OCI-LY7 (cell line): ENCODE measurements around the gene TRAF3IP1. TPM values are rescaled to one million over a fixed set of nuclear protein-coding genes. Genes with fewer than 3 reads are reported as not detected.

Source experiments
- BruUV-seq: library from RNA; stranded (reverse); fragments of 400-500 nt; replicated peaks from 2 replicates; lab custom pipeline; 2021; lab: Mats Ljungman, UMichigan
- CTCF ChIA-PET: fragments of 300-600 bp; sonication (Branson Sonifier 250); formaldehyde crosslinking; loops from one replicate; lab custom pipeline; 2022; ENCODE audit warnings: antibody characterized with exemption; ENCODE audit not compliant: unreplicated experiment; lab: Charles Lee
- POLR2A ChIA-PET: fragments of 300-600 bp; sonication (Branson Sonifier 250); formaldehyde crosslinking; loops from one replicate; lab custom pipeline; 2022; ENCODE audit warnings: antibody characterized with exemption; lab: Charles Lee
- DNase-seq: peaks from one replicate; pipeline ENCODE4 v3.0.0-alpha.2; 2015; ENCODE audit warnings: low spot score
- H2AFZ ChIP-seq: fragments of 200-600 bp; sonication (generic), shearing (Covaris generic); 2 replicates; pipeline ENCODE4 v1.6.1; 2014; ENCODE audit warnings: mild to moderate bottlenecking, antibody characterized with exemption, low read length, moderate library complexity
- H3K27ac ChIP-seq: fragments of 200-600 bp; sonication (generic); 2 replicates; pipeline ENCODE4 v1.5.1; 2014; ENCODE audit warnings: mixed run types, low read depth, mild to moderate bottlenecking, moderate library complexity, low read length, inconsistent platforms; ENCODE audit not compliant: poor library complexity, severe bottlenecking
- H3K36me3 ChIP-seq: fragments of 200-600 bp; sonication (generic); 2 replicates; pipeline ENCODE4 v1.6.1; 2014; ENCODE audit warnings: mild to moderate bottlenecking, antibody characterized with exemption, low read length, moderate library complexity, mixed read lengths; ENCODE audit not compliant: insufficient read depth
- H3K4me1 ChIP-seq: fragments of 200-600 bp; sonication (generic); 2 replicates; pipeline ENCODE4 v1.5.1; 2014; ENCODE audit warnings: mild to moderate bottlenecking, low read length; ENCODE audit not compliant: insufficient read depth, poor library complexity, severe bottlenecking
- H3K4me2 ChIP-seq: fragments of 200-600 bp; sonication (generic); 2 replicates; pipeline ENCODE4 v1.6.1; 2014; ENCODE audit warnings: mild to moderate bottlenecking, low read length
- H3K4me3 ChIP-seq: fragments of 200-600 bp; sonication (generic); 2 replicates; pipeline ENCODE4 v1.5.1; 2014; ENCODE audit warnings: mild to moderate bottlenecking, low read depth, low read length; ENCODE audit not compliant: poor library complexity, severe bottlenecking
- H3K79me2 ChIP-seq: fragments of 200-600 bp; sonication (generic); 2 replicates; pipeline ENCODE4 v1.6.1; 2016; ENCODE audit warnings: low read depth, mild to moderate bottlenecking, low read length, moderate library complexity, mixed read lengths; ENCODE audit not compliant: insufficient read depth
- H3K9me2 ChIP-seq: fragments of 200-600 bp; sonication (generic); 2 replicates; pipeline ENCODE4 v1.6.1; 2016; ENCODE audit warnings: mild to moderate bottlenecking, low read length, mixed read lengths; ENCODE audit not compliant: insufficient read depth
- H3K9me3 ChIP-seq: fragments of 200-600 bp; sonication (generic); 2 replicates; pipeline ENCODE4 v1.6.1; 2014; ENCODE audit warnings: mild to moderate bottlenecking, mixed run types, low read length, mixed read lengths
- H4K20me1 ChIP-seq: fragments of 200-600 bp; sonication (generic); 2 replicates; pipeline ENCODE4 v1.6.1; 2014; ENCODE audit warnings: mild to moderate bottlenecking, antibody characterized with exemption, low read length, moderate library complexity, mixed read lengths; ENCODE audit not compliant: insufficient read depth
- EZH2phosphoT487 ChIP-seq: fragments of 200-600 bp; sonication (generic); IDR thresholded peaks from 2 replicates; pipeline ENCODE4 v1.6.1; 2018; ENCODE audit warnings: low read depth, borderline replicate concordance, mild to moderate bottlenecking, mixed run types, antibody characterized with exemption, low read length, moderate library complexity, mixed read lengths
- intact Hi-C: fragments of 100-400 bp; cut with micrococcal nuclease; formaldehyde crosslinking; loops from one replicate; pipeline ENCODE4 v1.10.0; 2022; ENCODE audit not compliant: unreplicated experiment
- total RNA-seq, 2 experiments: library from RNA; depleted of rRNA in 1 of 2; stranded (reverse); fragments of >200 nt in 1 of 2; shearing (Covaris generic) in 1 of 2; gene quantifications; 2 replicates each; pipeline ENCODE4 v1.2.3, GENCODE V29; 2014 to 2022
- TF ChIP-seq, protein P1 (sequence below): fragments of 200-600 bp; sonication (generic); conservative IDR thresholded peaks from 2 replicates; pipeline ENCODE4 v1.5.1; 2014; ENCODE audit warnings: mild to moderate bottlenecking, antibody characterized with exemption, low read length, moderate library complexity, mixed read lengths

The TRAF3IP1 gene
- total RNA-seq, 2 experiments from 2014 or later = 8.2 to 13.8 TPM

DNA sequence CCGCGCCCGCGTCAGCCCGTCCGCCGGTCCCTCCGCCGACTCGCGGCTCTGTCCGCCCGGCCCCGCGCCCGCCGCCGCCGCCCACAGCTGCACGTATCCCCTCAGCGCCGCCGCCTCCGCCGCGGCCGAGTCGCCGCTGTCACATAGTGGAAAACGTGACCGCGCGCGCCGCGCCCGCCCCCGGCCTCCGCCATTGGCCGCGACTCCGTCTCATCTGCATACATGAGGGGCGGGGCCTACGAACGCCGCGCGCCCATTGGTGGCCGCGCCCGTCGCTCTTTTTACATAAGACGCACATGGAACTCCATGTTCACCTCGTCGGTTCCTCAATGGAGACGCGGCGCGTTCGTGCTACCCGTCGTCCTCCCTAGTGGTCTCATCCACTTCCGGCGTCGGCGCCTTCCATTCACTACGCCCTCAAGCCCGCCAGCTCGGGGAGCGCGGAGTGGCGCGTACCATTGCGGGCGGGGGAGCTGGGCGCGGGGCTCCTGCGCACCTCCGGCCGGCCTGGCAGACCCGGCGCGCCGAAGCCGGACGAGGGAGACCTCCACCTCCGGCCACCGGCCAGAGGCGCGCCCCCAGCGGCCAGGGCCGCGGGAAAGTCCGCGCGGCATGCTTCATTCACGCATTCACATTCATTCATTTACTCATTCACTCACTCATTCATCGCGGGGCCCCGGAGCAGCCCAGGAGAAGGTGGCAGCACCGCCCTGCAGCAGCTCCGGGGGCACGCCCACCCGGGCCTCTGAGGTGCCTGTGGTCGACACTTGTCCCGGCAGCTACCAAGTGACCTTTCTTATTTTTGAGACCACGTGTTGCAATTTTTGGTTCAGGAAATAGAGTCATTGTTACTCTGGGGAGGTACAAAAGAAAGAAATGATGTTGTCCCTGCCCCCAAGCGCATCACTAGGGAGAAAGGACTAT is 31.4 kb upstream of the TRAF3IP1 start:
- Histone ChIP-seq H4K20me1 (peaks cover 11% of the 10 kb centered on the region), H3K9me2 (no peaks in the 10 kb centered on the region), H3K4me2 (peak overlapping the region; percentile 97), H3K36me3 (peaks cover 7% of the 10 kb centered on the region; the same call in 1 of the 2 replicates), H2AFZ (peak overlapping the region; percentile 96), H3K4me3 (peak overlapping the region; percentile 76), H3K9me3 (no peaks in the 10 kb centered on the region), H3K4me1 (peaks cover 24% of the 10 kb centered on the region), H3K79me2 (peaks cover 27% of the 10 kb centered on the region), H3K27ac (peak overlapping the region; percentile 54)
- intact Hi-C loops = loop anchor here (2.0 kb wide), 3 partner anchors 32 to 138 kb away; partner anchors contain the start of genes ASB1, HES6 and TRAF3IP1
- DNase-seq = peak; percentile 100
- ChIA-PET POLR2A (interaction anchor here (0.7 kb wide), 2 partner anchors 261 to 618 kb away, joined by 3 read pairs; no protein-coding TSS in a partner anchor), CTCF (interaction anchor here (0.9 kb wide), 1 partner anchor 191 kb away, joined by 3 read pairs; no protein-coding TSS in a partner anchor)
- no peak for TF ChIP-seq EZH2phosphoT487
- TF ChIP-seq, protein P1, sequence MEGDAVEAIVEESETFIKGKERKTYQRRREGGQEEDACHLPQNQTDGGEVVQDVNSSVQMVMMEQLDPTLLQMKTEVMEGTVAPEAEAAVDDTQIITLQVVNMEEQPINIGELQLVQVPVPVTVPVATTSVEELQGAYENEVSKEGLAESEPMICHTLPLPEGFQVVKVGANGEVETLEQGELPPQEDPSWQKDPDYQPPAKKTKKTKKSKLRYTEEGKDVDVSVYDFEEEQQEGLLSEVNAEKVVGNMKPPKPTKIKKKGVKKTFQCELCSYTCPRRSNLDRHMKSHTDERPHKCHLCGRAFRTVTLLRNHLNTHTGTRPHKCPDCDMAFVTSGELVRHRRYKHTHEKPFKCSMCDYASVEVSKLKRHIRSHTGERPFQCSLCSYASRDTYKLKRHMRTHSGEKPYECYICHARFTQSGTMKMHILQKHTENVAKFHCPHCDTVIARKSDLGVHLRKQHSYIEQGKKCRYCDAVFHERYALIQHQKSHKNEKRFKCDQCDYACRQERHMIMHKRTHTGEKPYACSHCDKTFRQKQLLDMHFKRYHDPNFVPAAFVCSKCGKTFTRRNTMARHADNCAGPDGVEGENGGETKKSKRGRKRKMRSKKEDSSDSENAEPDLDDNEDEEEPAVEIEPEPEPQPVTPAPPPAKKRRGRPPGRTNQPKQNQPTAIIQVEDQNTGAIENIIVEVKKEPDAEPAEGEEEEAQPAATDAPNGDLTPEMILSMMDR = peak; percentile 41; the same call in 1 of the 2 replicates
- no TSS peak for BruUV-seq

DNA sequence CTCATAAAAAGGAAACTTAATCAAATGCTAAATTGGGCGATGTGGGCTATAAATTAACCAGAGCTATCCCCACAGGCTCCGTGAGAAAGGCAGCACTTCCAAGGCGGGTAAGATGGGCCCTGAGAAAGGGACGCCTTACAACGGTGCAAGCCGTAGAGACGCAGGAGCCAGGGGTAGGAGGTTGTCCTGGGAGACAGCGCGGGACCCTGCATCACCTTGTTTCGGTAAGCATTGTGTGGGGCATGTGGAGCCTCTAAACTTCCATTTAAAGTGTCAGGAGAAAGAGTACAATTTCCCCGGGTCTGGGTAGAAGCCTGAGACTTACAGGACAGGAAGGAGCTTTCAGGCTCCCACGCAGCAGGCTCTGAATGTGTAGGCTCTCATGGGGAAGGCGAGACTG is 30.7 kb upstream of the TRAF3IP1 start:
- BruUV-seq = no TSS peak
- peaks cover 24% of the 10 kb centered on the region for H3K4me1 ChIP-seq
- H4K20me1 ChIP-seq = peaks cover 11% of the 10 kb centered on the region
- H3K9me2 ChIP-seq = no peaks in the 10 kb centered on the region
- peak overlapping the region; percentile 54 for H3K27ac ChIP-seq
- H3K4me2 ChIP-seq = peak overlapping the region; percentile 97
- POLR2A ChIA-PET = interaction anchor here (0.6 to 1.2 kb wide), 4 partner anchors 17 to 619 kb away, joined by 3 to 4 read pairs (median 3); no protein-coding TSS in a partner anchor
- intact Hi-C loops = loop anchor here (2.0 kb wide), 3 partner anchors 31 to 137 kb away; partner anchors contain the start of genes ASB1, HES6 and TRAF3IP1
- peak overlapping the region; percentile 76 for H3K4me3 ChIP-seq
- no peak for TF ChIP-seq EZH2phosphoT487
- TF ChIP-seq, protein P1 = no peak
- CTCF ChIA-PET = no interaction called here
- peak; percentile 32 for DNase-seq
- no peaks in the 10 kb centered on the region for H3K9me3 ChIP-seq
- peaks cover 7% of the 10 kb centered on the region; the same call in 1 of the 2 replicates for H3K36me3 ChIP-seq
- peak overlapping the region; percentile 96 for H2AFZ ChIP-seq
- peaks cover 27% of the 10 kb centered on the region for H3K79me2 ChIP-seq
